PFSK-1 (cell line): Measurements from ENCODE around the gene NEK11.

Source experiments
- FOXP2 ChIP-seq: optimal IDR thresholded peaks from 2 replicates; pipeline ENCODE3; 2011; ENCODE audit warnings: borderline replicate concordance, control low read depth, inconsistent platforms; ENCODE audit not compliant: insufficient read depth; ENCODE audit errors: extremely low read length, extremely low read depth
- POLR2AphosphoS5 ChIP-seq: IDR thresholded peaks from 2 replicates; pipeline ENCODE4 v1.6.1; 2012; ENCODE audit warnings: low read depth, mild to moderate bottlenecking, control low read depth, low read length, moderate library complexity
- SIN3A ChIP-seq: IDR thresholded peaks from 2 replicates; pipeline ENCODE4 v1.6.1; 2012; ENCODE audit warnings: mild to moderate bottlenecking, low read length, moderate library complexity, borderline replicate concordance; ENCODE audit not compliant: insufficient read depth
- TAF1 ChIP-seq: IDR thresholded peaks from 2 replicates; pipeline ENCODE4 v1.6.1; 2012; ENCODE audit warnings: low read length, control low read depth, borderline replicate concordance; ENCODE audit not compliant: insufficient read depth
- TF ChIP-seq, protein P1 (sequence below), 2 experiments: IDR thresholded peaks; 2 replicates each; pipeline versions ENCODE4 v1.6.1 to v1.8.0; 2011 to 2012; ENCODE audit warnings: low read depth in 2 of 2, low read length in 2 of 2, control low read depth in 1 of 2, inconsistent platforms in 1 of 2, mild to moderate bottlenecking in 1 of 2, moderate library complexity in 1 of 2; ENCODE audit not compliant: insufficient read depth in 1 of 2

NEK11 gene

DNA sequence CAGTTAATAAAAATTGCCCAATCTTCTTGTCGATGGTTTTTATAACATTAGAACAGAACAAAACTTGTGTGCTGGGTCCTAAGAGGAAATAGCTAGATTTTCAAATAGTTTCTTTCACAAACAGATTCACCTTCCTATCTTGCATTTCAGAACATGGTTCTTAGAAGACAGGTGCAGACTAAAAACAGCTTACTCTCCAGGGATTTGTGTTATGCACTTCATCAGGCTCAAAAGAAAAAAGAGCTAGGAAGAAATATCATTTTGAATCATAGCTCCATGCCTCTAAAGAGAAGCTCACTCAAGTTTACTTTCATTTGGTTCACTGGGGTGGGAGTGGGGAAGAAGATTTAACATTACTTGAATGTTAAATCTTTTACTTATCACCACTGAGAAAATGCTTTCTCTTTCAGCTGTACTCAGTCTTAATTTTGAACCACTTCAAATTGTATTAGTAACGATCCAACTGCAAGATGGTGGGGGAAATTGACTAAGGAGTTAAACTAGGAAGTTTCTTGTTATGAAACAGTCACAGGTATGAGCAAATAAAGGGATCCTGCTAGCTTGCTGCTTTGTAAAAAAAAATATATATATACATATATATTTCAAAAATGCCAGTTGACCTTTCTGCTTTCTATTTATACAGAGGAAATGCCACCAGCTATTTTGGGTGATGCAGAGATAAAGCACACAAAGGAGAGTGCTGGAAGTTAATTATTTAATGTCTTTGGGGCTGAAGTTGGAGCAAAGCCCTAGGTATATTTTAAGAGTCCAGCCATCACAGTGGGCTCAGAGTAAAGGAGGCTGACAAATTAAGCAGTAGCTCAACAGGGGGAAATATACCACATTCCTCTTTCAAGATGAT lies 326.6 kb downstream of the NEK11 start:
- TF ChIP-seq, protein P1, sequence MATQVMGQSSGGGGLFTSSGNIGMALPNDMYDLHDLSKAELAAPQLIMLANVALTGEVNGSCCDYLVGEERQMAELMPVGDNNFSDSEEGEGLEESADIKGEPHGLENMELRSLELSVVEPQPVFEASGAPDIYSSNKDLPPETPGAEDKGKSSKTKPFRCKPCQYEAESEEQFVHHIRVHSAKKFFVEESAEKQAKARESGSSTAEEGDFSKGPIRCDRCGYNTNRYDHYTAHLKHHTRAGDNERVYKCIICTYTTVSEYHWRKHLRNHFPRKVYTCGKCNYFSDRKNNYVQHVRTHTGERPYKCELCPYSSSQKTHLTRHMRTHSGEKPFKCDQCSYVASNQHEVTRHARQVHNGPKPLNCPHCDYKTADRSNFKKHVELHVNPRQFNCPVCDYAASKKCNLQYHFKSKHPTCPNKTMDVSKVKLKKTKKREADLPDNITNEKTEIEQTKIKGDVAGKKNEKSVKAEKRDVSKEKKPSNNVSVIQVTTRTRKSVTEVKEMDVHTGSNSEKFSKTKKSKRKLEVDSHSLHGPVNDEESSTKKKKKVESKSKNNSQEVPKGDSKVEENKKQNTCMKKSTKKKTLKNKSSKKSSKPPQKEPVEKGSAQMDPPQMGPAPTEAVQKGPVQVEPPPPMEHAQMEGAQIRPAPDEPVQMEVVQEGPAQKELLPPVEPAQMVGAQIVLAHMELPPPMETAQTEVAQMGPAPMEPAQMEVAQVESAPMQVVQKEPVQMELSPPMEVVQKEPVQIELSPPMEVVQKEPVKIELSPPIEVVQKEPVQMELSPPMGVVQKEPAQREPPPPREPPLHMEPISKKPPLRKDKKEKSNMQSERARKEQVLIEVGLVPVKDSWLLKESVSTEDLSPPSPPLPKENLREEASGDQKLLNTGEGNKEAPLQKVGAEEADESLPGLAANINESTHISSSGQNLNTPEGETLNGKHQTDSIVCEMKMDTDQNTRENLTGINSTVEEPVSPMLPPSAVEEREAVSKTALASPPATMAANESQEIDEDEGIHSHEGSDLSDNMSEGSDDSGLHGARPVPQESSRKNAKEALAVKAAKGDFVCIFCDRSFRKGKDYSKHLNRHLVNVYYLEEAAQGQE (IDR thresholded peaks at IDR 0.05; ENCODE audit: insufficient read depth in 1 of 2, low read depth in 2 of 2, low read length in 2 of 2) = no peak
- no peak for TF ChIP-seq FOXP2
- TF ChIP-seq POLR2AphosphoS5 = no peak
- TF ChIP-seq TAF1 = no peak
- TF ChIP-seq SIN3A = no peak

DNA sequence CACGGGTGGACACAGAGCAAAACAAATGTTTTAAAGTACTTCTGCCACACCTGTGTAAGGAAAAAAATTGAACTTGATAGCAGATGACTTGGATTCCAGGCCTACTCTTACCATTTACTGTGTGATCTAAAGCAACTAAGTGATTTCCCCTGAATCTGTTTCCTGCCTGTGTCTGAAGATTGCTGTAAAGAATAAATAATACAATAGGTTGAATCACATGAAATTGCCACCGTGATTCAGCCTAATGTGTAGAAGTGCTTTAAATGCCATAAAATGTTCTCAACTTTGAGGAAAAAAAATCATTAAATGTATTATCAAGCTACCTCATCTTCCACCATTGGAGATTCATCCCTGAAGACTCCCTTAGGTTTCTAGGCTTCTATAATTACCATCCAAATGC lies 327.3 kb downstream of the NEK11 start:
- TF ChIP-seq FOXP2 (no peak), POLR2AphosphoS5 (no peak), SIN3A (no peak), TAF1 (no peak)
- TF ChIP-seq, protein P1 (IDR thresholded peaks at IDR 0.05; ENCODE audit: insufficient read depth in 1 of 2, low read depth in 2 of 2, low read length in 2 of 2) = no peak

DNA sequence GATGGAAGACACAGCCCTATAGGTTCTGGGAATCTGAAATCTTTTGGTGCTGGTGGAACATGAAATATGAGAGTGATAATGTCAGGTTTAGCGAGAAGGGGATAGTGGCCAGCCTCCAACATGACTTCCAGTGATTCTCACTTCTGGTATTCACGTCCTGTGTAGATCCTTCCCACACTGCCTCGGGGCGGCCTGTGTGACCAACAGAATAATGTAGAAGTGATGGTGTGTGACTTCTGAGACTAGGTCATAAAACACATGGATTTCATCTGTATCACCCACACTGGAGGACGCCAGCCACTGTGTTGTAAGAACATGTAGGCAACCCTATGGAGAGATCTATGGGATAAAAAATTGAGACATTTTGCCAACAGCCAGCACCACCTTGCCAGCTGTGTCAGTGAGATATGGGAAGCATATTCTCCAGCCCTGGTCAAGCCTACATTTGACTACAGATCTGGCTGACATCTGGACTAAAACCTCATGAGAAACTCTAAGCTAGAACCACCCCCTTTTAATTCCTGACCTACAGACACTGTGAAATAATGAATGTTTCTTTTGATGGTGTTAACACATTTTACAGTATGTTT lies 329.4 kb downstream of the NEK11 start:
- TF ChIP-seq, protein P1 (IDR thresholded peaks at IDR 0.05; ENCODE audit: insufficient read depth in 1 of 2, low read depth in 2 of 2, low read length in 2 of 2) = no peak
- TF ChIP-seq POLR2AphosphoS5 = no peak

DNA sequence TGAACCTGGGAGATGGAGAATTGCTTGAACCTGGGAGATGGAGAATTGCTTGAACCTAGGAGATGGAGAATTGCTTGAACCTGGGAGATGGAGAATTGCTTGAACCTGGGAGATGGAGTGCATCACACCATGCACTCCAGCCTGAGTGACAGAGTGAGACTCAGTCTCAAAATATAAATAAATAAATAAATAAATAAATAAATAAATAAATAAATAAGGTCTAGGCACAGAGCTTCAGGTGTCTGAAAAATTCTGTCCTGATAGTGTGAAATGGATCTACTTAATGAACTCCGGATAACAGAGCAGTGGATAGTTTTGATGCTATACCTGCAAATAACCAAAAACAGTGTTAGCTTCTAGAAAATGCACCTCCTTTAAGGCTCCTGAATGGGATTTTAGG lies 330.6 kb downstream of the NEK11 start:
- TF ChIP-seq SIN3A (no peak), POLR2AphosphoS5 (no peak), FOXP2 (no peak), TAF1 (no peak)
- TF ChIP-seq, protein P1 (IDR thresholded peaks at IDR 0.05; ENCODE audit: insufficient read depth in 1 of 2, low read depth in 2 of 2, low read length in 2 of 2) = no peak
